ENCODE data around the gene ATOX1.

DNA sequence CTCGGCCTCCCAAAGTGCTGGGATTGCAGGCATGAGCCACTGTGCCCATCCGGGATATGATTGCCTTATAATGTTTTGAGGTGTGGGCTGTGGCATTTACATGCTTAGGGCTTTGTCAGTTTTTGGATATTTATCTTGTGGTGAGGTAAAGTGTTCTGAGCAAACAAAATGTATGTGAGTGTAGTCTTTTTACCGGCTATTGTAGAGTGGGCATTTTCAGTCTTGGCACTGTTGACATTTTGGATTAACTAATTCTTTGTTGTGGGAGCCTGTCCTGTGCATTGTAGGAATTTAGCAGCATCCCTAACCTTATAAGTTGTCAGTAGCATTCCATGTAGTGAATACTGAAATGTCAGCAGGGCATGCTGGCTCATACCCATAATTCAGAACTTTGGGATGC lies 34.9 kb upstream of the ATOX1 start:
- TF ChIP-seq, protein P1, sequence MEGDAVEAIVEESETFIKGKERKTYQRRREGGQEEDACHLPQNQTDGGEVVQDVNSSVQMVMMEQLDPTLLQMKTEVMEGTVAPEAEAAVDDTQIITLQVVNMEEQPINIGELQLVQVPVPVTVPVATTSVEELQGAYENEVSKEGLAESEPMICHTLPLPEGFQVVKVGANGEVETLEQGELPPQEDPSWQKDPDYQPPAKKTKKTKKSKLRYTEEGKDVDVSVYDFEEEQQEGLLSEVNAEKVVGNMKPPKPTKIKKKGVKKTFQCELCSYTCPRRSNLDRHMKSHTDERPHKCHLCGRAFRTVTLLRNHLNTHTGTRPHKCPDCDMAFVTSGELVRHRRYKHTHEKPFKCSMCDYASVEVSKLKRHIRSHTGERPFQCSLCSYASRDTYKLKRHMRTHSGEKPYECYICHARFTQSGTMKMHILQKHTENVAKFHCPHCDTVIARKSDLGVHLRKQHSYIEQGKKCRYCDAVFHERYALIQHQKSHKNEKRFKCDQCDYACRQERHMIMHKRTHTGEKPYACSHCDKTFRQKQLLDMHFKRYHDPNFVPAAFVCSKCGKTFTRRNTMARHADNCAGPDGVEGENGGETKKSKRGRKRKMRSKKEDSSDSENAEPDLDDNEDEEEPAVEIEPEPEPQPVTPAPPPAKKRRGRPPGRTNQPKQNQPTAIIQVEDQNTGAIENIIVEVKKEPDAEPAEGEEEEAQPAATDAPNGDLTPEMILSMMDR (IDR thresholded peaks at IDR 0.05), result no peak
- no peak for TF ChIP-seq POLR2A (IDR thresholded peaks at IDR 0.05)
